Measurements from ENCODE around the gene HTT.

- no peak for TF ChIP-seq CTCF (IDR thresholded peaks at IDR 0.05)
- no peak for TF ChIP-seq CHD2 (IDR thresholded peaks at IDR 0.05; ENCODE audit: low read length, partially characterized antibody)
- 0 out of 2 replicates have a peak, but pooled peaks have one; percentile 62 for TF ChIP-seq PHF8 (IDR thresholded peaks at IDR 0.05; ENCODE audit: borderline replicate concordance, low read depth)
- TF ChIP-seq REST (IDR thresholded peaks at IDR 0.05) = no peak
- no peak for TF ChIP-seq JUN (IDR thresholded peaks at IDR 0.05)
- no peak for TF ChIP-seq MYC (IDR thresholded peaks at IDR 0.05; ENCODE audit: borderline replicate concordance, low read length)
- no peak for TF ChIP-seq POLR2A (IDR thresholded peaks at IDR 0.05; ENCODE audit: low read length)
These were observed 217.6 kb downstream of the HTT start for GRCh38 chr4:3291969-3292570.
